ENCODE data around the gene CUX1.

Gene CUX1

GRCh38 chr7:101860316-101861217 lies 43.1 kb downstream of the CUX1 start:
- no peak for TF ChIP-seq CTCF (conservative IDR thresholded peaks at IDR 0.05; ENCODE audit: control insufficient read depth, insufficient read depth, low read depth, low read length)
- no peak for DNase-seq (ENCODE audit: low read depth)
- H3K4me3 ChIP-seq (ENCODE audit: control insufficient read depth, low read depth, low read length): no peak overlapping the region

GRCh38 chr7:101861218-101861775 lies 43.9 kb downstream of the CUX1 start:
- no peak for TF ChIP-seq CTCF (conservative IDR thresholded peaks at IDR 0.05; ENCODE audit: control insufficient read depth, insufficient read depth, low read depth, low read length)
- DNase-seq (ENCODE audit: low read depth): no peak
- H3K4me3 ChIP-seq (ENCODE audit: control insufficient read depth, low read depth, low read length): no peak overlapping the region

DNA sequence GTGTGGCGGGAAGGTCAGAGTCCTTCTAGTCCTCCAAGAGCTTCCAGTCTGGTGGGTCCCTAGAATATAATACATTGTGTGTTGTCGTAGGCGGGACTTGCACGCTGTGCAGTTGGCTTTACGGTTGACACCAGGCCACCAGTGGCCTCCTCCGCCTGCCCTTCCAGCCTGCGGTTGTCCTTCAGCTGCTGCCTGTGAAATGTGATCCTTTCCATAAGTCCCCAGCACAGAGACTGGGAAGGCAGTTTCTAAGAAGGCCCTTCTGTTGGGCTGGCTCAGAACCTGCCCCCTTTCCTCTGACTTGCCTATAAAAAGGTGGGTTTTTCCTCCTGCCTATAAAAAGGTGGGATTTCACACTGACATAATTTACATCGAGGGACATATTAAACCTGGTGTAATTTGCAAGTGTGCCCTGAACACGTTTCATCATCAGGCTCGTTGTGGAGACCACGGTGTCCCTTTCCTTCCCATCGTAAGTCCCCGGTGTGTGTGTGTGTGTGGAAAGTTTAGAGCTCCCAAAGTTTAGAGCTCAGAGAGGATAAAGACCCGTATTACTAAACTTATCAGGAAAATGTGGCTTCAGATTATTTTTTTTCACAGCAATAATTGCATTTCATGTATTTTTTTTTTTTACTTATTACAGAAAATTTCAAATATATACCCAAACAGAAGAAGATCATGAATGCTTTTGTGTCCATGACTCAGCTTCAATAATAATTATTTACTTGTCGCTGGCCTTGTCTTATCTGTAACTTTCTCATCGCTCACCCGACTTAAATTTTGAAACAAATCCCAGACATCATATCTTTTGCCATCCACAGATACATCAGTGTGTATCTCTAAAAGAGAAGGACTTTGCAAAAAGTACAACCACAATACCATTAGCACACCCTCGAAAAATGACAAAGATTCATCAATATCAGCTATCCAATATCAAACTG lies 45.1 kb downstream of the CUX1 start:
- no peak for DNase-seq (ENCODE audit: low read depth)
- no peak for TF ChIP-seq CTCF (conservative IDR thresholded peaks at IDR 0.05; ENCODE audit: control insufficient read depth, insufficient read depth, low read depth, low read length)
- no peak overlapping the region for H3K4me3 ChIP-seq (ENCODE audit: control insufficient read depth, low read depth, low read length)

DNA sequence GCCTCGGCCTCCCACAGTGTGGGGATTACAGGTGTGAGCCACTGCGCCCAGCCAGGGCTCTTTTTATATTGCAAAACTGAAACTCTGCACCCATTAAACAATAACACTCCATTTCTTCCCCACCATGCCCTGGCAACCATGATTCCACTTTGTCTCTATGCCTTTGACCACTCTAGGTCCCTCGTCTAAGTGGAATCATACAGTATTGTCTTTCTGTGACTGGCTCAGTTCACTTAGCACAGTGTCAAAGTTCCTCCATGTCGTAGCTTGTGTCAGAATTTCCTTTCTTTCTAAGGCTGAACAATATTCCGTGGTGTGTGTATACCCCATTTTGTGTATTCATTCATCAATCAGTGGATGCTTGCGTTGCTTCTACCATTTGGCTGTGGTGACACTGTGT lies 46.2 kb downstream of the CUX1 start:
- TF ChIP-seq CTCF (conservative IDR thresholded peaks at IDR 0.05; ENCODE audit: control insufficient read depth, insufficient read depth, low read depth, low read length): no peak
- H3K4me3 ChIP-seq (ENCODE audit: control insufficient read depth, low read depth, low read length): no peak overlapping the region
- DNase-seq (ENCODE audit: low read depth): no peak

DNA sequence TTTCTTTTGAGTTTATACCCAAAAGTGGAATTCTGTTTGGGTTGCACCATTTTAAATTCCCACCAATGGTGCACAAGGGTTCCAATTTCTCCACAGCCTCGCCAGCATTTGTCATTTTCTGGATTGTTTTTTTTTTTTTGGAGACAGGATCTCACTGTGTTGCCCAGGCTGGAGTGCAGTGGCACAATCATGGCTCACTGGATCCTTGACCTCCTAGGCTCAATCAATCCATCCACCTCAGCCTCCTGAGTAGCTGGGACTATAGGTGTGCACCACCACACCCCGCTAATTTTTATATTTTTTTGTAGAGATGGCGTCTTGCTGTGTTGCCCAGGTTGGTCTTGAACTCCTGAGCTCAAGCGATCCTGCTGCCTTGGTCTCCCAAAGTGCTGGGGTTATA lies 46.6 kb downstream of the CUX1 start:
- H3K4me3 ChIP-seq (ENCODE audit: control insufficient read depth, low read depth, low read length): no peak overlapping the region
- no peak for TF ChIP-seq CTCF (conservative IDR thresholded peaks at IDR 0.05; ENCODE audit: control insufficient read depth, insufficient read depth, low read depth, low read length)
- no peak for DNase-seq (ENCODE audit: low read depth)

DNA sequence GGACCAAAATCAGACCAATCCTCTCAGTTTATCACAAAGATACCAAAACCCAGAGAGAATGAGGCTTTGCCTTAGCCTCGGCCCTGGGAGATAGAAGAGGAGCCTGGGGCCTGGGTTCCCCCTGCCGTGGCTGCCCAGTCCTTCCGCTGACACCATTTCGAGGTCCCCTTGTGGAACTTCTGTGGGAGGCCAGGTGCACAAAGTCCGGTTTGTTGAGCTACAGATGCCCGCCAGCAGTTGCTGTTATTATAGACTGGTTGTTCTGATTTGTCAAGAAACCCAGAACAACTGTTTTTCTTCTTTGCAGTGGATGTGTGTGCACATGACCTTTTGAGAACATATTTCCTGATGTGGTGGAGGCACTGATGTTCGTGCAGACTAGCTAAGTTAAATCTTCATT lies 47.6 kb downstream of the CUX1 start:
- TF ChIP-seq CTCF (conservative IDR thresholded peaks at IDR 0.05; ENCODE audit: control insufficient read depth, insufficient read depth, low read depth, low read length): no peak
- no peak for DNase-seq (ENCODE audit: low read depth)
- no peak overlapping the region for H3K4me3 ChIP-seq (ENCODE audit: control insufficient read depth, low read depth, low read length)

Measured in fibroblast of mammary gland (primary cell).